ENCODE data around the gene LRRC8B. TPM values are rescaled to one million over a fixed set of nuclear protein-coding genes. Genes with fewer than 3 reads are reported as not detected.

Gene LRRC8B
- total RNA-seq, 2 donors from 2014 or later = 5.5 to 8.2 TPM

GRCh38 chr1:89553157-89553556, 28.5 kb downstream of the LRRC8B start:
- Histone ChIP-seq H3K27ac (peak overlapping the region in 1 of 2 donors; percentile 38), H3K27me3 (no peaks in the 10 kb centered on the region), H3K4me1 (peaks cover 0 to 32% of the 10 kb centered on the region in 2 donors), H3K4me3 (no peak overlapping the region), H3K9me3 (no peaks in the 10 kb centered on the region), H3K36me3 (no peaks in the 10 kb centered on the region)
- no peak for DNase-seq (ENCODE audit: low spot score)
- no peak for TF ChIP-seq CTCF (IDR thresholded peaks at IDR 0.05)

DNA sequence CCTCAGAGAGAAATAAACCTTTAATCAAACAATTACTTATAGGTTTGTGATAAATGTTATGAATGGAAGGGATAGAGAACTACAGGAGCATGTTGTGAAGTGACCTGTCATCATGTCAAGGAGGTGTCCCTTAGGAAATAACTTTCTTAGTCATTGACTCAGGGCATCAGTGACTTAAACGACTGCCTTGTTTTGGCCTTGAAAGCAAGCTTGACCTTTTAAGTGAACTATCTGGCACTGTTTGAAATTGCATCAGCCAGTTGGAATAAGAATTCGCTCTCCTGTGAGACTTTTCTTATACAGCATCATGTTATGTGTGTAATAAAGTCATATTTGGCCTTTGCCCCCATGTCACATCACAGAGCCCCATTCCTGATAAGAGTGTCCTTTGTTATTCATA, 30.9 kb downstream of the LRRC8B start:
- no peaks in the 10 kb centered on the region for H3K9me3 ChIP-seq
- no peak overlapping the region for H3K27ac ChIP-seq
- no peak for DNase-seq (ENCODE audit: low spot score)
- H3K4me3 ChIP-seq = no peak overlapping the region
- peaks cover 0 to 22% of the 10 kb centered on the region in 2 donors for H3K4me1 ChIP-seq
- TF ChIP-seq CTCF (IDR thresholded peaks at IDR 0.05) = no peak
- no peaks in the 10 kb centered on the region for H3K36me3 ChIP-seq
- no peaks in the 10 kb centered on the region for H3K27me3 ChIP-seq

DNA sequence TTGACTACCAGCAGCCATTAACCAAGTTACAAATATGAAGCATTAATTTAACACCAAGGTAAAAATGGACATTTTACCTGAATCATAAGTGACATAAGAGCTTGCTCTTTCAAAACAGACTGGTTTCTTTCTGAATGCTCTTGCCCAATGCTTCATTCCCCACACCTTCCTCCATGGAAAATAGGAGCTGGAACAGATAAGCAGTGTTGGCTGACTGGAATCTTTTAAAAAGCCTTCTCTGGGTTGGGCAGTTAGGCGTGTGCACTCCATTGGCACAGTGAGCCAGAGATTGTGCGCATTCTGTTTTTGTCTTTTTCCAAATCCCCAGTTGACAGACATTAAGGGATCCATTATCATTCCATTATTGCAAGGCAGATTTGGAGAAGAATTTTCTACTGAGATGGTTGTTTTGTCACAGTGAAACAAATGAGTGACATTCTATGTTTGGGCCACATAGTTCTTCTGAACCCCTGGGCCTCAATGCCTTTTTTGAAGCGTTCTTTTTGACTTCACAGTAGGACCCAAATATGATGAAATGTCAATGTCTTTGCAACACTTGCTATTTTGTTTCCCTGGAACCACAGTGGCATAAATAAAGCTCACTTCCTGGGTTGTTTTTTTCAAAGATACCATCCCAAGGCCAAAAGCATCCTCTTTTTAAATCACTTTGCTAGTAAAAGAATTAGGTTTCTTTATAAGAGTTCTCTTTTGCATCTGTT, 32.3 kb downstream of the LRRC8B start:
- no peaks in the 10 kb centered on the region for H3K36me3 ChIP-seq
- H3K9me3 ChIP-seq = no peaks in the 10 kb centered on the region
- H3K4me1 ChIP-seq = peaks cover 0 to 22% of the 10 kb centered on the region in 2 donors
- H3K27me3 ChIP-seq = no peaks in the 10 kb centered on the region
- H3K27ac ChIP-seq = peak overlapping the region; percentile 0 to 39
- H3K4me3 ChIP-seq = no peak overlapping the region
- DNase-seq (ENCODE audit: low spot score) = no peak
- no peak for TF ChIP-seq CTCF (IDR thresholded peaks at IDR 0.05)

DNA sequence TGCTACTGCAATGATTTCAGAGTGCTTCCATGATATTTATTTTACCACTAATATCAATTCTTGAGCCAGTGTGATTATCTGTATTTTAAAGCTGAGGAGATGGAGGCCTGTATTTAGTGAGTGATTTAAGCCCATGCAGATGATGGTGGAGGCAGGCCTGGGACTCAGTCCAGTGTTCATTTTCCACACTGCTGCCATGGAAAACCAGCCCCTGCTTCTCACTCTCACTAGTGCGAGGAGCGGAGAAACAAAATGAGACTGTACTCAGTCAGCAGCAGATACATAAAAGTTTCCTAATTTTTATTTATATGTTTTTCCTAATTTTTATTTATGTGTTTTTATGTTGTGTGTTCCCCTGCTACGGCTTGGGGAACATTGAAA, 32.8 kb downstream of the LRRC8B start:
- H3K4me1 ChIP-seq = peaks cover 0 to 18% of the 10 kb centered on the region in 2 donors
- H3K9me3 ChIP-seq = no peaks in the 10 kb centered on the region
- no peaks in the 10 kb centered on the region for H3K27me3 ChIP-seq
- no peak overlapping the region for H3K4me3 ChIP-seq
- H3K27ac ChIP-seq = peak overlapping the region in 1 of 2 donors; percentile 39
- DNase-seq (ENCODE audit: low spot score) = no peak
- H3K36me3 ChIP-seq = no peaks in the 10 kb centered on the region
- TF ChIP-seq CTCF (IDR thresholded peaks at IDR 0.05) = no peak

DNA sequence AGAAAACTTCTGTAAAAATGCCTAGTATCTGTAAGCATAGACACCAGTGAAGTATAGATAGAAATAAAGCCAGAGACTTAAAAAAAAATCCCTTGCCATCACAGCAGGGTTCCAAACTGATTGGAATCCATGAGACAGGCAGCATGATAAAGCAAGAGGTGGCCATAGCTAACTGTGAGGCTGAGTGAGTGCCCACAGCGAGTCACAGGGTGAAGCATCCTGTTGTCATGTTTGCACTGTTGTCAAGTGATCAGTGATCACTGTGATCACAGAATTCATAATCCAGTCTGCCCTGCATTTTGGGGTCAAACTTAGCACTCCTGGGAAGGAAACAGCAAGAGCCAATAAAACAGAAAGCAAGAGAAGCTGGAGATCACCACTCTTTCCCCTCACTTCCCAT, 33.3 kb downstream of the LRRC8B start:
- no peak overlapping the region for H3K4me3 ChIP-seq
- H3K9me3 ChIP-seq = no peaks in the 10 kb centered on the region
- no peaks in the 10 kb centered on the region for H3K36me3 ChIP-seq
- H3K27ac ChIP-seq = peak overlapping the region in 1 of 2 donors; percentile 39
- H3K4me1 ChIP-seq = peaks cover 0 to 12% of the 10 kb centered on the region in 2 donors
- no peak for DNase-seq (ENCODE audit: low spot score)
- no peaks in the 10 kb centered on the region for H3K27me3 ChIP-seq
- no peak for TF ChIP-seq CTCF (IDR thresholded peaks at IDR 0.05)
